ENCODE measurements around the gene ASTN1.

The ASTN1 gene

DNA sequence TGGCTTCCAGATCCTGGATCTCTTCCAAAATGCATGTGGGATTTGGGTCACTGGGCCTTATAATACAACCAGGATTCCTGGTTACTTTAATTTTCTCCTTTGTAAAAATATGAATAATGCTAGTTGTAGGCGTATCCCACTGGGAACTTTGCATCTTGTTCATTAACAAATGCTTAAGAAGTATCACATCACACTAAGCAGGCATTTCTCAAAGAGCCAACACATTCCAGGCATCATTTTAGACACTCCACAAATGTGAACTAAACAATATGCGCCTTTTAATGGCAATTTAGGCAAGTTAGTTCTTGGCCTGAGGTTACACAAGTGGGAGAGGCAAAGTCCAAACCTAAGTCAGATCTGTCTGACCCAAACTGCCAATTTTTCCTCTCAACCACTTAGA, 22.1 kb upstream of the ASTN1 start:
- CTCF ChIA-PET = no interaction called here
- Histone ChIP-seq H3K36me3 (ENCODE audit: control insufficient read depth in 2 of 2, insufficient read depth in 1 of 2, low read length in 2 of 2) (no peaks in the 10 kb centered on the region), H3K4me3 (ENCODE audit: low read depth, low read length) (no peak overlapping the region), H3K9me3 (ENCODE audit: control insufficient read depth, insufficient read depth, low read depth, low read length) (no peaks in the 10 kb centered on the region), H3K27ac (ENCODE audit: extremely low read depth, low read depth, low read length) (no peak overlapping the region), H3K4me1 (ENCODE audit: control insufficient read depth, insufficient read depth, low read length) (0 out of 2 replicates have a peak, but pooled peaks cover 3% of the 10 kb centered on the region)
- TF ChIP-seq OVOL3 (tag by site-specific recombination; IDR thresholded peaks at IDR 0.05) (no peak), MYNN (tag by site-specific recombination; IDR thresholded peaks at IDR 0.05; ENCODE audit: borderline replicate concordance) (no peak), ZNF529 (tag by site-specific recombination; IDR thresholded peaks at IDR 0.05; ENCODE audit: insufficient replicate concordance) (no peak), ZNF138 (tag by site-specific recombination; IDR thresholded peaks at IDR 0.05; ENCODE audit: borderline replicate concordance) (no peak), ZBTB20 (tag by site-specific recombination; IDR thresholded peaks at IDR 0.05) (no peak), ZNF184 (tag by site-specific recombination; IDR thresholded peaks at IDR 0.05) (no peak), ZNF423 (tag by site-specific recombination; IDR thresholded peaks at IDR 0.05) (no peak), ZNF426 (tag by site-specific recombination; IDR thresholded peaks at IDR 0.05) (no peak), ZNF248 (tag by site-specific recombination; IDR thresholded peaks at IDR 0.05) (no peak), ZNF830 (tag by site-specific recombination; IDR thresholded peaks at IDR 0.05; ENCODE audit: low read depth) (no peak), ZNF629 (tag by site-specific recombination; IDR thresholded peaks at IDR 0.05) (no peak), HOXA7 (CRISPR knock-in tag; IDR thresholded peaks at IDR 0.05; ENCODE audit: borderline replicate concordance) (no peak), ZNF560 (tag by site-specific recombination; IDR thresholded peaks at IDR 0.05; ENCODE audit: borderline replicate concordance) (no peak)
- TF ChIP-seq, protein P1, sequence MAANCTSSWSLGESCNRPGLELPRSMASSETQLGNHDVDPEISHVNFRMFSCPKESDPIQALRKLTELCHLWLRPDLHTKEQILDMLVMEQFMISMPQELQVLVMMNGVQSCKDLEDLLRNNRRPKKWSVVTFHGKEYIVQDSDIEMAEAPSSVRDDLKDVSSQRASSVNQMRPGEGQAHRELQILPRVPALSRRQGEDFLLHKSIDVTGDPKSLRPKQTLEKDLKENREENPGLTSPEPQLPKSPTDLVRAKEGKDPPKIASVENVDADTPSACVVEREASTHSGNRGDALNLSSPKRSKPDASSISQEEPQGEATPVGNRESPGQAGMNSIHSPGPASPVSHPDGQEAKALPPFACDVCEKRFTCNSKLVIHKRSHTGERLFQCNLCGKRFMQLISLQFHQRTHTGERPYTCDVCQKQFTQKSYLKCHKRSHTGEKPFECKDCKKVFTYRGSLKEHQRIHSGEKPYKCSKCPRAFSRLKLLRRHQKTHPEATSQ (tag by site-specific recombination; IDR thresholded peaks at IDR 0.05) = no peak
- POLR2A ChIA-PET = no interaction called here

DNA sequence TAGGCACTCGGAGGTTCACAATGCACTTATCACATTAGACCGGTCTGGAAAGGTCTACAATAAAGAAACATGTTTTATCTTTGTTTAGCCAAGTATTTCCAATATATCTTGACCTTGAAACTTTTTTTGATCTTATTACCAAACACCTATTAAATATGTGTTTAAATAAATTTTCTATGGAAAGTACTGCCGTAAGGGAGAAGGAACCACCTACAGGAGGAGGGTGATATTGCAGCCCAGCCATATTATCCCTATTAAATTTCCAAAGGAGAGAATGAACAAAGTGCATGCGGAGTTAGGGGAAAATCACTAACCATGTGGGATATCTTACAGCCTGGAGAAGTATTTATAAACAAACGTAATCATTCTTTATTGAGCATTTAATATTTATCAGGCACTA, 20.7 kb upstream of the ASTN1 start:
- POLR2A ChIA-PET = no interaction called here
- Histone ChIP-seq H3K27ac (ENCODE audit: extremely low read depth, low read depth, low read length) (no peak overlapping the region), H3K4me3 (ENCODE audit: low read depth, low read length) (no peak overlapping the region), H3K9me3 (ENCODE audit: control insufficient read depth, insufficient read depth, low read depth, low read length) (no peaks in the 10 kb centered on the region), H3K4me1 (ENCODE audit: control insufficient read depth, insufficient read depth, low read length) (peaks cover 3% of the 10 kb centered on the region; the same call in 1 of the 2 replicates), H3K36me3 (ENCODE audit: control insufficient read depth in 2 of 2, insufficient read depth in 1 of 2, low read length in 2 of 2) (no peaks in the 10 kb centered on the region)
- CTCF ChIA-PET = interaction anchor here (0.7 kb wide), 2 partner anchors 68 to 719 kb away, joined by 3 to 5 read pairs; no protein-coding TSS in a partner anchor
- TF ChIP-seq ZNF610 (tag by site-specific recombination; IDR thresholded peaks at IDR 0.05; ENCODE audit: borderline replicate concordance) (no peak), OSR2 (tag by site-specific recombination; IDR thresholded peaks at IDR 0.05) (no peak), ZNF121 (tag by site-specific recombination; IDR thresholded peaks at IDR 0.05) (no peak), ZNF354C (tag by site-specific recombination; IDR thresholded peaks at IDR 0.05; ENCODE audit: borderline replicate concordance, low read depth) (no peak), ZFP3 (tag by site-specific recombination; IDR thresholded peaks at IDR 0.05; ENCODE audit: low read depth) (no peak), ZSCAN16 (tag by site-specific recombination; IDR thresholded peaks at IDR 0.05) (no peak), KLF8 (tag by site-specific recombination; IDR thresholded peaks at IDR 0.05) (no peak)
- TF ChIP-seq, protein P2, sequence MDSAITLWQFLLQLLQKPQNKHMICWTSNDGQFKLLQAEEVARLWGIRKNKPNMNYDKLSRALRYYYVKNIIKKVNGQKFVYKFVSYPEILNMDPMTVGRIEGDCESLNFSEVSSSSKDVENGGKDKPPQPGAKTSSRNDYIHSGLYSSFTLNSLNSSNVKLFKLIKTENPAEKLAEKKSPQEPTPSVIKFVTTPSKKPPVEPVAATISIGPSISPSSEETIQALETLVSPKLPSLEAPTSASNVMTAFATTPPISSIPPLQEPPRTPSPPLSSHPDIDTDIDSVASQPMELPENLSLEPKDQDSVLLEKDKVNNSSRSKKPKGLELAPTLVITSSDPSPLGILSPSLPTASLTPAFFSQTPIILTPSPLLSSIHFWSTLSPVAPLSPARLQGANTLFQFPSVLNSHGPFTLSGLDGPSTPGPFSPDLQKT (IDR thresholded peaks at IDR 0.05; ENCODE audit: borderline replicate concordance, low read depth, low read length) = no peak
- TF ChIP-seq, protein P3, sequence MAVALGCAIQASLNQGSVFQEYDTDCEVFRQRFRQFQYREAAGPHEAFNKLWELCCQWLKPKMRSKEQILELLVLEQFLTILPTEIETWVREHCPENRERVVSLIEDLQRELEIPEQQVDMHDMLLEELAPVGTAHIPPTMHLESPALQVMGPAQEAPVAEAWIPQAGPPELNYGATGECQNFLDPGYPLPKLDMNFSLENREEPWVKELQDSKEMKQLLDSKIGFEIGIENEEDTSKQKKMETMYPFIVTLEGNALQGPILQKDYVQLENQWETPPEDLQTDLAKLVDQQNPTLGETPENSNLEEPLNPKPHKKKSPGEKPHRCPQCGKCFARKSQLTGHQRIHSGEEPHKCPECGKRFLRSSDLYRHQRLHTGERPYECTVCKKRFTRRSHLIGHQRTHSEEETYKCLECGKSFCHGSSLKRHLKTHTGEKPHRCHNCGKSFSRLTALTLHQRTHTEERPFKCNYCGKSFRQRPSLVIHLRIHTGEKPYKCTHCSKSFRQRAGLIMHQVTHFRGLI (tag by site-specific recombination; IDR thresholded peaks at IDR 0.05) = no peak
- TF ChIP-seq, protein P4, sequence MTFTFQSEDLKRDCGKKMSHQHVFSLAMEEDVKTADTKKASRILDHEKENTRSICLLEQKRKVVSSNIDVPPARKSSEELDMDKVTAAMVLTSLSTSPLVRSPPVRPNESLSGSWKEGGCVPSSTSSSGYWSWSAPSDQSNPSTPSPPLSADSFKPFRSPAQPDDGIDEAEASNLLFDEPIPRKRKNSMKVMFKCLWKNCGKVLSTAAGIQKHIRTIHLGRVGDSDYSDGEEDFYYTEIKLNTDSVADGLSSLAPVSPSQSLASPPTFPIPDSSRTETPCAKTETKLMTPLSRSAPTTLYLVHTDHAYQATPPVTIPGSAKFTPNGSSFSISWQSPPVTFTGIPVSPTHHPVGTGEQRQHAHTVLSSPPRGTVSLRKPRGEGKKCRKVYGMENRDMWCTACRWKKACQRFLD (tag by site-specific recombination; IDR thresholded peaks at IDR 0.05) = no peak
- TF ChIP-seq, protein P5, sequence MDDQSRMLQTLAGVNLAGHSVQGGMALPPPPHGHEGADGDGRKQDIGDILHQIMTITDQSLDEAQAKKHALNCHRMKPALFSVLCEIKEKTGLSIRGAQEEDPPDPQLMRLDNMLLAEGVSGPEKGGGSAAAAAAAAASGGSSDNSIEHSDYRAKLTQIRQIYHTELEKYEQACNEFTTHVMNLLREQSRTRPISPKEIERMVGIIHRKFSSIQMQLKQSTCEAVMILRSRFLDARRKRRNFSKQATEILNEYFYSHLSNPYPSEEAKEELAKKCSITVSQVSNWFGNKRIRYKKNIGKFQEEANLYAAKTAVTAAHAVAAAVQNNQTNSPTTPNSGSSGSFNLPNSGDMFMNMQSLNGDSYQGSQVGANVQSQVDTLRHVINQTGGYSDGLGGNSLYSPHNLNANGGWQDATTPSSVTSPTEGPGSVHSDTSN (CRISPR knock-in tag; IDR thresholded peaks at IDR 0.05) = no peak
